Ecto neural progenitor cell (in vitro differentiated cells): ENCODE measurements around the gene IRX5.

Experiments
- DNase-seq: peaks from one replicate; pipeline ENCODE4 v3.0.0-alpha.2; 2018; ENCODE audit warnings: low spot score

Gene IRX5

GRCh38 chr16:54952195-54952594 is 21.5 kb downstream of the IRX5 start:
- no peak for DNase-seq

- DNase-seq: no peak
Observed at GRCh38 chr16:54953461-54953860, 22.8 kb downstream of the IRX5 start.

DNA sequence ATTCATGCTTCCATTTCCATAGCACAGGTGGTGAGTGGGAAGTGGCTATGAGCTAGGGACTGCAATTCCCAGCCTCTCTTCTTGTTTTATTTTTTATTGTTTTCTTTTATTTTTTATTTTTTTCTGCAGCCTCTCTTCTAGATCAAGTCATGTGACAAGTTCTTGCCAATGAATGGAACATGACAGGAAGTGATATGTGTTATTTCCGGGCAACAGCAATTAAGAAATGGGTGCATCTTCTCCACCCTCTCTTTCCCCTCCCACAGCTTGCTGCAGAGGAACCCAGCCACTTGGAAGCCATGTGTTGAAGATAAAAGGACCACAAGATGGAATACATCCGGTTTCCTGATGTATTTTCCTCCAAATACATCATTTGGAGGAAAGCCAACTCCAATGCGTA is 23.6 kb downstream of the IRX5 start:
- no peak for DNase-seq

GRCh38 chr16:54955757-54956156 is 25.1 kb downstream of the IRX5 start:
- no peak for DNase-seq

- DNase-seq: no peak
Observed at GRCh38 chr16:54957403-54958166, 26.9 kb downstream of the IRX5 start.

DNA sequence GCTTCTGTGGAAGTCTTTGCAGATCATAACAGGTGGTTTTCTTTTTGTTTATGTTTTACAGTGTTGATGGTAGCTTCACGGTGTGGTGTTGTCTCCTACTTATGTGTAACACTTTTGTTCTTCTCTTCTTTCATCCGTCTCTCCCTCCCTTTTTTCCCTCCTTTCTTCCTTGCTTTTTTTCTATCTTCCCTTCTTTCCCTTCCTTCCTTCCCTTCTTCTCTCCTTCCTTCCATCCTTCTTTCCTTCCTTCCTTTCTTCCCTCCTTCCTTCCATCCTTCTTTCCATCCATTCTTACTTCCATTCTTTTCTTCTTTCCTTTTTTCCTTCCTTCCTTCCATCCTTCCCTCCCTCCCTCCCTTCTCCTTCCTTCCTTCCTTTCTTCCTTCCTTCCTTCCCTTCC is 31.4 kb downstream of the IRX5 start:
- no peak for DNase-seq

GRCh38 chr16:54964239-54964638 is 33.6 kb downstream of the IRX5 start:
- no peak for DNase-seq

GRCh38 chr16:54965464-54965863 is 34.8 kb downstream of the IRX5 start:
- no peak for DNase-seq

- no peak for DNase-seq
Observed at GRCh38 chr16:54968011-54968410, 37.3 kb downstream of the IRX5 start.

GRCh38 chr16:54968784-54969183 is 38.1 kb downstream of the IRX5 start:
- DNase-seq: no peak

- no peak for DNase-seq
Observed at GRCh38 chr16:54970016-54970415, 39.4 kb downstream of the IRX5 start.

DNA sequence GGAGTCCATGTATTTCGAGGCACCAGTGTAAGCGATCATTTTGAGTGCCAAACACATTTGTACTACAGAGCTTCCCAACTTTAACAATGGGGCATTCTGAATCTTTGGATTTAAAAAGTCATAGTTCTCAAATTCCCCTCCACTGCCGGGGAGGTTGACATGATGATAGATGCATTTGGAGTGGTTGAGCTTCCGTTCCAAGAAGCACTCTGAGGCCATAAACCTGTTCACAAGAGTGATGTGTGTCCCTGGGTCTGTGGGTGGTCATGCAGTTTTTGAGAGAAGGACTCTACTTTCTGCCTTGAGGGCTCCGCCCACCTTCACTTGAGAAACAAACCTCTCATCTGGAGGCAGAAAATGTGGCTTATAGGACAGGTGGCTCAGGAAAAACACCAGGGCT is 43.7 kb downstream of the IRX5 start:
- DNase-seq: no peak

DNA sequence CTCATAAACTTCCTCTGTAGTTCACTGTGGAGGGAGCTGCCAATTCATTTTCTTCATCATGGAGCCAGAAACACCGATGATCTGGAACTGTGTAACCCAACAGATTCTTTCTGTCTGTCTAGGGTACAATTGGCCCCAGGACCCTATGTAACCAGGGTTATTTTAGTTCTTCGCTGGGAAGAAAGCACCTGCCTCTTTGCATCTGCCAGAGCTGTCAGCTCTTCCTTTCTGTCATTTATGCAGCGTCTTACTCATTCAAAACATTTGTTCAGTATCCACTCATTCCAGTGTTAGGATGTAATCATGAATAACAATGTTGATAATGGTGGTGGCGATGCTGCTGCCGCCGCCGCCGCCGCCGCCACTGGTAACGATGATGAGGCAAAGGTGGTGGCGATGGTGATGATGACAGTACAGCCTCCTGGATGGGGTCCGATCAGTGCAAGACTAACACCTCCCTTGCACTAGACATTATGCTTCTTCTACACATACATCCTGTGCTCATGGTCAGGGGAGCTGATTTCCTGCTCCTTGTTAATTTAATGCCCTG is 46.1 kb downstream of the IRX5 start:
- no peak for DNase-seq

GRCh38 chr16:54977211-54977610 is 46.5 kb downstream of the IRX5 start:
- no peak for DNase-seq

DNA sequence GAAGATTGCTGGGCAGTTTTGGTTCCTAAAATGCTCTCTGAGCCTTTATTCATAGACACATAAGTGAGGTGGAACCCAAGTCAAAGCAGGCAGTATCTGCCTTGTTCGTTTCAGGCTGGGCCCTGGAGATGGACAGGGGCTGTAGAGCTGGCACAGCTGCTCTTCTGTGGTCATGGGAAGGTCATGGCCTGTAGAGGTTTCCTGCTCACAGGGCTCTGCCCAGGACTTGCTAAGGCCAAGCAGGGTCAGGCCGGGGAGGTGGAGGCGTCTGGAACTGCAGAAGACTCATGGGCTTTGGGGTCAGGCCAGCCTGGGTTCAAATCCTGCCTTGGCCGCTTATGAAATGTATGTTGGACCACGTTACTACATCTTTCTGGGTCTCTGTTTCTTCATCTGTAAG is 50.2 kb downstream of the IRX5 start:
- no peak for DNase-seq
